Transverse colon (tissue), 4 donors: Measurements from ENCODE around the gene THSD7A. TPM values are rescaled to one million over a fixed set of nuclear protein-coding genes. Genes with fewer than 3 reads are reported as not detected.

ENCODE experiments used
- DNase-seq: peaks from one replicate; pipeline ENCODE4 v3.0.0-alpha.2; 2019
- H3K27ac ChIP-seq, 4 donors: fragments of 200-600 bp; sonication (generic); 2 replicates each; pipeline ENCODE4 v1.5.1; 2016 to 2018; ENCODE audit warnings: inconsistent platforms in 4 of 4
- H3K27me3 ChIP-seq: fragments of 200-600 bp; sonication (generic); 2 replicates; pipeline ENCODE4 v1.5.1; 2017; ENCODE audit warnings: inconsistent platforms
- H3K36me3 ChIP-seq, 4 donors: fragments of 200-600 bp; sonication (generic); 2 replicates each; pipeline ENCODE4 v1.5.1; 2017 to 2019; ENCODE audit warnings: inconsistent platforms in 4 of 4
- H3K4me1 ChIP-seq, 4 donors: fragments of 200-600 bp; sonication (generic); 2 replicates each; pipeline ENCODE4 v1.5.1; 2017 to 2020; ENCODE audit warnings: inconsistent platforms in 4 of 4
- H3K4me3 ChIP-seq, 4 donors: fragments of 200-600 bp; sonication (generic); 1 replicate in 1 of 4; 2 replicates in 3 of 4; pipeline versions ENCODE4 v1.5.1 to v1.6.1; 2017 to 2019; ENCODE audit warnings: inconsistent platforms in 4 of 4
- H3K9me3 ChIP-seq, 2 donors: fragments of 200-600 bp; sonication (generic); 2 replicates each; pipeline ENCODE4 v1.5.1; 2017 to 2019; ENCODE audit warnings: inconsistent platforms in 2 of 2
- CTCF ChIP-seq, 5 experiments: fragments of 200-600 bp in 3 of 5; fragments of 450-650 bp in 2 of 5; sonication (generic) in 3 of 5; IDR thresholded peaks; 1 replicate in 2 of 5; 2 replicates in 3 of 5; pipeline ENCODE4 v1.5.1; 2016 to 2017; ENCODE audit warnings: antibody characterized with exemption in 5 of 5, inconsistent platforms in 3 of 5, mild to moderate bottlenecking in 2 of 5, moderate library complexity in 1 of 5
- EP300 ChIP-seq: sonication (generic); formaldehyde crosslinking; IDR thresholded peaks from one replicate; pipeline ENCODE4 v1.6.1; 2017; ENCODE audit warnings: antibody characterized with exemption, low read depth
- POLR2A ChIP-seq: fragments of 450-650 bp; IDR thresholded peaks from one replicate; pipeline ENCODE4 v1.6.1; 2016; ENCODE audit warnings: antibody characterized with exemption, mild to moderate bottlenecking, moderate library complexity
- POLR2AphosphoS5 ChIP-seq, 3 donors: sonication (generic); formaldehyde crosslinking; IDR thresholded peaks; one replicate each; pipeline ENCODE4 v1.6.1; 2016; ENCODE audit warnings: antibody characterized with exemption in 3 of 3
- WGBS, 2 donors: methylation state at CpG; one replicate each; pipeline ENCODE4 v1.1.5; 2018; ENCODE audit warnings: low coverage in 1 of 2; 5-methylcytosine and 5-hydroxymethylcytosine counted together
- in situ Hi-C, 4 donors: fragments of 200-750 bp; cut with MboI; loops; one replicate each; pipeline versions ENCODE4 v1.15.0 to v1.15.1; 2017; ENCODE audit warnings: low sequenced_read_pairs in 3 of 4, low pct_ligation_motif_present in 1 of 4, low pct_unique_long_range_greater_than_20kb in 1 of 4
- intact Hi-C: fragments of 100-400 bp; cut with DNase I; formaldehyde crosslinking; loops from one replicate; pipeline ENCODE4 v1.15.1; 2023; ENCODE audit warnings: low total_unique reads
- total RNA-seq, 4 donors: library from RNA; depleted of rRNA; stranded (reverse); fragments of >200 nt; gene quantifications; one replicate each; pipeline ENCODE4 v1.1.0, GENCODE V29; 2016

THSD7A gene
- total RNA-seq, 4 donors from 2014 or later, result 1.9 to 18.9 (median 2.0) TPM

GRCh38 chr7:11623093-11623678 is 208.8 kb downstream of the THSD7A start:
- Histone ChIP-seq H3K27ac (no peak overlapping the region), H3K36me3 (no peaks in the 10 kb centered on the region), H3K4me1 (no peaks in the 10 kb centered on the region), H3K4me3 (no peak overlapping the region), H3K27me3 (no peaks in the 10 kb centered on the region), H3K9me3 (no peaks in the 10 kb centered on the region)
- TF ChIP-seq CTCF (IDR thresholded peaks at IDR 0.05) (no peak), POLR2A (no peak), EP300 (no peak), POLR2AphosphoS5 (IDR thresholded peaks at IDR 0.05) (no peak)
- 75 to 81% methylated on average over 4 of the region's 4 CpGs for WGBS, 2 donors
- intact Hi-C loops (loop anchor here (5.0 kb wide), 1 partner anchor 496 kb away; no protein-coding TSS in a partner anchor), in situ Hi-C loops (no loop called here)
- DNase-seq, result no peak

- in situ Hi-C loops (no loop called here), intact Hi-C loops (loop anchor here (5.0 kb wide), 1 partner anchor 493 kb away; no protein-coding TSS in a partner anchor)
- no peak for DNase-seq
- H3K27ac ChIP-seq, result no peak overlapping the region
- no peaks in the 10 kb centered on the region for H3K9me3 ChIP-seq
- no peak overlapping the region for H3K4me3 ChIP-seq
- H3K4me1 ChIP-seq, result no peaks in the 10 kb centered on the region
- TF ChIP-seq EP300, result no peak
- no peak for TF ChIP-seq POLR2A
- no peak for TF ChIP-seq POLR2AphosphoS5 (IDR thresholded peaks at IDR 0.05)
- TF ChIP-seq CTCF (IDR thresholded peaks at IDR 0.05), result no peak
- WGBS, 2 donors, result 86 to 90% methylated on average over 5 of the region's 5 CpGs
- H3K36me3 ChIP-seq, result no peaks in the 10 kb centered on the region
- no peaks in the 10 kb centered on the region for H3K27me3 ChIP-seq
Measured at GRCh38 chr7:11620406-11621253, 211.4 kb downstream of the THSD7A start.

DNA sequence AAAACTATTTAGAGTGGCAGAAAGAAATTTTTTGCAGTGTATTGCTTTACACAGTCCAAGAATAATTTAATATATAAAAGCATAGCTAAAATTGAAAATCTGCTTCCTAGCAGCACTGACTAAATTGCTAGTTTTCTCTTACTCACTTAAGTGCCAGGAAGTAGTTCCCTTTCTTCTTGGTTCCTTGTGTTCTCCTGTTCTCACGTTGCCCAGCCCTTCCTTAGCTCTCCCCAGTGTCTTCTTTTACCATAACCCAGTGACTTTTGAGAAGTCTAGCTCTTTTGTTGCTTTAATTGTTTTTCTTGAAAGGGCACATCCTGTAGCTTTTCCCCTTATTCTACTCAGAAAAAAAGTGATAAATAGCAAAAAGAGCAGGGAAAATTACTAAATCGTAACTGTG is 215.5 kb downstream of the THSD7A start:
- no peak overlapping the region for H3K4me3 ChIP-seq
- no peak overlapping the region for H3K27ac ChIP-seq
- no peak for DNase-seq
- in situ Hi-C loops, result no loop called here
- 58 to 62% methylated on average over 2 of the region's 2 CpGs for WGBS, 2 donors
- no peaks in the 10 kb centered on the region for H3K4me1 ChIP-seq
- H3K36me3 ChIP-seq, result no peaks in the 10 kb centered on the region
- H3K27me3 ChIP-seq, result no peaks in the 10 kb centered on the region
- no peak for TF ChIP-seq CTCF (IDR thresholded peaks at IDR 0.05)
- TF ChIP-seq POLR2AphosphoS5 (IDR thresholded peaks at IDR 0.05), result no peak
- TF ChIP-seq POLR2A, result no peak
- no peaks in the 10 kb centered on the region for H3K9me3 ChIP-seq
- intact Hi-C loops, result no loop called here

DNA sequence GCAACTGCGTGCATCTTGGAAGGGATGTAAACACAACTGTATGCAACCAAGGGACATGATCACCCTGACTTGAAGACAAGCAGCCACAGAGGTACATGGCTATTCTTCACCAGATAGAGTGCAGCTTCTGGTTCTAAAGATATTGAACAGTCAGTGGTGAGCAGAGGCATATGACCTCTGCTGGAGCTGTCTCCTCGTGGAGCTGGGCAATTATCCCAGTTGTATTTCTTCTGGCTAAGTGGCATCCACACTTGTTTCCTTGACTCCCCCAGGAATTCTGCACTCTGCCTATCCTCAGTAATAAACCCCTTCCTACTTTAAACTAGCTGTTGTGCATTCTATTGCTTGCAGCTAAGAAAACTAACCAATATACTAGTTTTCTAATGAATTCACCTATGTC is 216.8 kb downstream of the THSD7A start:
- intact Hi-C loops (no loop called here), in situ Hi-C loops (no loop called here)
- no peak for TF ChIP-seq EP300
- no peak for TF ChIP-seq CTCF (IDR thresholded peaks at IDR 0.05)
- TF ChIP-seq POLR2AphosphoS5 (IDR thresholded peaks at IDR 0.05), result no peak
- no peak for TF ChIP-seq POLR2A
- no peak overlapping the region for H3K27ac ChIP-seq
- 72% methylated on average over 2 of the region's 2 CpGs; no CpG with 5 or more reads in 1 of the 2 donors for WGBS, 2 donors
- no peaks in the 10 kb centered on the region for H3K27me3 ChIP-seq
- H3K4me1 ChIP-seq, result no peaks in the 10 kb centered on the region
- H3K4me3 ChIP-seq, result no peak overlapping the region
- no peaks in the 10 kb centered on the region for H3K36me3 ChIP-seq
- no peaks in the 10 kb centered on the region for H3K9me3 ChIP-seq
- DNase-seq, result no peak
